PC-9 (cell line): ENCODE results near the gene KIAA0586. TPM values are rescaled to one million over a fixed set of nuclear protein-coding genes. Genes with fewer than 3 reads are reported as not detected.

Experiments
- BruUV-seq: library from RNA; stranded (reverse); fragments of 400-500 nt; replicated peaks from 2 replicates; lab custom pipeline; 2021; lab: Mats Ljungman, UMichigan
- CTCF ChIA-PET: fragments of 300-600 bp; sonication (Branson Sonifier 250); formaldehyde crosslinking; loops from one replicate; lab custom pipeline; 2022; ENCODE audit warnings: antibody characterized with exemption; lab: Charles Lee
- POLR2A ChIA-PET: fragments of 300-600 bp; sonication (Branson Sonifier 250); formaldehyde crosslinking; loops from one replicate; lab custom pipeline; 2022; ENCODE audit warnings: antibody characterized with exemption; ENCODE audit not compliant: unreplicated experiment; lab: Charles Lee
- DNase-seq, 2 experiments: peaks; one replicate each; pipeline versions ENCODE4 v3.0.0 to v3.0.0-alpha.2; 2015 to 2022; ENCODE audit warnings: mixed read lengths in 1 of 2
- H2AFZ ChIP-seq: fragments of 200-600 bp; sonication (generic); 2 replicates; pipeline ENCODE4 v1.8.1; 2017; ENCODE audit warnings: antibody characterized with exemption
- H3F3A ChIP-seq: fragments of 200-600 bp; sonication (generic); 2 replicates; pipeline ENCODE4 v1.8.1; 2017; ENCODE audit warnings: antibody characterized with exemption, mild to moderate bottlenecking, low read depth; ENCODE audit not compliant: insufficient read depth
- H3K27ac ChIP-seq: fragments of 200-600 bp; sonication (generic); 2 replicates; pipeline ENCODE4 v1.6.1; 2016; ENCODE audit warnings: mixed run types
- H3K27me3 ChIP-seq: fragments of 200-600 bp; sonication (generic); 2 replicates; pipeline ENCODE4 v1.6.1; 2016; ENCODE audit warnings: low read depth, mixed run types; ENCODE audit not compliant: insufficient read depth
- H3K36me3 ChIP-seq: fragments of 200-600 bp; sonication (generic); 2 replicates; pipeline ENCODE4 v1.6.1; 2016; ENCODE audit warnings: low read depth, mixed run types
- H3K4me1 ChIP-seq: fragments of 200-600 bp; sonication (generic); replicated peaks from 2 replicates; pipeline ENCODE4 v1.6.1; 2016; ENCODE audit warnings: mixed run types; ENCODE audit not compliant: insufficient read depth
- H3K4me2 ChIP-seq: fragments of 200-600 bp; sonication (generic); 2 replicates; pipeline ENCODE4 v1.6.1; 2017; ENCODE audit warnings: mixed run types
- H3K4me3 ChIP-seq: fragments of 200-600 bp; sonication (generic); 2 replicates; pipeline ENCODE4 v1.6.1; 2016; ENCODE audit warnings: mixed run types
- H3K79me2 ChIP-seq: fragments of 200-600 bp; sonication (generic); 2 replicates; pipeline ENCODE4 v1.6.1; 2017; ENCODE audit warnings: low read depth, mixed run types
- H3K9me2 ChIP-seq: fragments of 200-600 bp; sonication (generic); 2 replicates; pipeline ENCODE4 v1.8.1; 2017; ENCODE audit warnings: mild to moderate bottlenecking; ENCODE audit not compliant: insufficient read depth
- H3K9me3 ChIP-seq: fragments of 200-600 bp; sonication (generic); 2 replicates; pipeline ENCODE4 v1.8.1; 2016; ENCODE audit warnings: low read depth; ENCODE audit not compliant: insufficient read depth
- H4K20me1 ChIP-seq: fragments of 200-600 bp; sonication (generic); 2 replicates; pipeline ENCODE4 v1.8.1; 2017; ENCODE audit not compliant: insufficient read depth
- EZH2 ChIP-seq: fragments of 200-600 bp; sonication (generic); IDR thresholded peaks from 2 replicates; pipeline ENCODE4 v1.8.0; 2017; ENCODE audit warnings: antibody characterized with exemption, low read depth
- intact Hi-C: fragments of 100-400 bp; cut with micrococcal nuclease; formaldehyde crosslinking; loops from one replicate; pipeline ENCODE4 v1.10.0; 2022; ENCODE audit not compliant: unreplicated experiment
- total RNA-seq: library from RNA; stranded (reverse); gene quantifications from 2 replicates; pipeline ENCODE4 v1.2.3, GENCODE V29; 2021
- TF ChIP-seq, protein P1 (sequence below): fragments of 200-600 bp; sonication (generic); conservative IDR thresholded peaks from 2 replicates; pipeline ENCODE4 v1.6.1; 2017; ENCODE audit warnings: mixed run types, antibody characterized with exemption, mild to moderate bottlenecking, moderate library complexity

Gene KIAA0586
- total RNA-seq, 1 experiment from 2014 or later = 20.4 TPM

GRCh38 chr14:58398895-58399294 is 28.6 kb upstream of the KIAA0586 start:
- H3K27ac ChIP-seq = no peak overlapping the region
- no peak for TF ChIP-seq EZH2
- TF ChIP-seq, protein P1, sequence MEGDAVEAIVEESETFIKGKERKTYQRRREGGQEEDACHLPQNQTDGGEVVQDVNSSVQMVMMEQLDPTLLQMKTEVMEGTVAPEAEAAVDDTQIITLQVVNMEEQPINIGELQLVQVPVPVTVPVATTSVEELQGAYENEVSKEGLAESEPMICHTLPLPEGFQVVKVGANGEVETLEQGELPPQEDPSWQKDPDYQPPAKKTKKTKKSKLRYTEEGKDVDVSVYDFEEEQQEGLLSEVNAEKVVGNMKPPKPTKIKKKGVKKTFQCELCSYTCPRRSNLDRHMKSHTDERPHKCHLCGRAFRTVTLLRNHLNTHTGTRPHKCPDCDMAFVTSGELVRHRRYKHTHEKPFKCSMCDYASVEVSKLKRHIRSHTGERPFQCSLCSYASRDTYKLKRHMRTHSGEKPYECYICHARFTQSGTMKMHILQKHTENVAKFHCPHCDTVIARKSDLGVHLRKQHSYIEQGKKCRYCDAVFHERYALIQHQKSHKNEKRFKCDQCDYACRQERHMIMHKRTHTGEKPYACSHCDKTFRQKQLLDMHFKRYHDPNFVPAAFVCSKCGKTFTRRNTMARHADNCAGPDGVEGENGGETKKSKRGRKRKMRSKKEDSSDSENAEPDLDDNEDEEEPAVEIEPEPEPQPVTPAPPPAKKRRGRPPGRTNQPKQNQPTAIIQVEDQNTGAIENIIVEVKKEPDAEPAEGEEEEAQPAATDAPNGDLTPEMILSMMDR = no peak
- no peaks in the 10 kb centered on the region for H3K36me3 ChIP-seq
- intact Hi-C loops = no loop called here
- no peak overlapping the region for H2AFZ ChIP-seq
- H3K4me3 ChIP-seq = no peak overlapping the region
- H3K27me3 ChIP-seq = no peaks in the 10 kb centered on the region
- CTCF ChIA-PET = no interaction called here
- H3K9me2 ChIP-seq = no peaks in the 10 kb centered on the region
- no TSS peak for BruUV-seq
- no peaks in the 10 kb centered on the region for H3K9me3 ChIP-seq
- H3K4me1 ChIP-seq = no peaks in the 10 kb centered on the region
- no peak for DNase-seq
- POLR2A ChIA-PET = no interaction called here
- no peak overlapping the region for H3K4me2 ChIP-seq
- no peaks in the 10 kb centered on the region for H3K79me2 ChIP-seq
- no peaks in the 10 kb centered on the region for H4K20me1 ChIP-seq
- H3F3A ChIP-seq = peaks cover 4% of the 10 kb centered on the region; the same call in 1 of the 2 replicates

- peaks cover 4% of the 10 kb centered on the region; the same call in 1 of the 2 replicates for H3F3A ChIP-seq
- no TSS peak for BruUV-seq
- H3K79me2 ChIP-seq = no peaks in the 10 kb centered on the region
- no peaks in the 10 kb centered on the region for H3K4me1 ChIP-seq
- no peaks in the 10 kb centered on the region for H3K9me3 ChIP-seq
- H4K20me1 ChIP-seq = no peaks in the 10 kb centered on the region
- no peak overlapping the region for H3K27ac ChIP-seq
- H3K4me3 ChIP-seq = no peak overlapping the region
- no peaks in the 10 kb centered on the region for H3K36me3 ChIP-seq
- DNase-seq = no peak
- no peaks in the 10 kb centered on the region for H3K9me2 ChIP-seq
- ChIA-PET CTCF (no interaction called here), POLR2A (no interaction called here)
- no peak overlapping the region for H3K4me2 ChIP-seq
- intact Hi-C loops = no loop called here
- no peak overlapping the region for H2AFZ ChIP-seq
- TF ChIP-seq, protein P1 = no peak
- no peak for TF ChIP-seq EZH2
- no peaks in the 10 kb centered on the region for H3K27me3 ChIP-seq
Observed at GRCh38 chr14:58401587-58401986, 25.9 kb upstream of the KIAA0586 start.

DNA sequence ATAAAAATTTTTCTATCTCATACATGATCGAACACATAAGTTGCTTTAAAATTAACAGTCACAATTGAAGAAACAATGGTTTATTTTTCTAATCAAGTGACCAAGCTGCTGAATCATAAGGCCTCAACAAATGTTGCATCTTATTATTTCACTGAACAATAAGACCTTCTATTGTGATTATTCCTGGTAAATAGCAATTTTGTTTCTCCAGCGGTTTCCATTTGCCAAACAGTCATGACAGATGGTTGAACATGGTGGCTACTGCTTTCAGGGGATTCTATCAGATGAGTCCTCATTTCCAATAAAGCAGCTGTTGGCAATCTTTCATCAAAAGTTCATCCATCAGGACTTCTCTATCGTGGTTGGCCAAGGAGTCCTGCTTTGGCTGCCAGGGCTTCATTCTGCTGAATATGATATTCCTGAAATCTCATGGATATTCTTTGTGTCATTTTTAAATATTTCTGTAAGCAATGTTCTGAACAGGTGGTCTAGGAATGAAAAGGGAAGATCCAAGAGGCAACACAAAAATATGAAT is 18.8 kb upstream of the KIAA0586 start:
- no peaks in the 10 kb centered on the region for H3K27me3 ChIP-seq
- DNase-seq = no peak
- H3K4me2 ChIP-seq = no peak overlapping the region
- H3K9me2 ChIP-seq = no peaks in the 10 kb centered on the region
- ChIA-PET POLR2A (no interaction called here), CTCF (no interaction called here)
- TF ChIP-seq, protein P1 = no peak
- no peak for TF ChIP-seq EZH2
- no peak overlapping the region for H3K27ac ChIP-seq
- no peaks in the 10 kb centered on the region for H3K4me1 ChIP-seq
- intact Hi-C loops = no loop called here
- no peak overlapping the region for H2AFZ ChIP-seq
- H3K79me2 ChIP-seq = no peaks in the 10 kb centered on the region
- H3K4me3 ChIP-seq = no peak overlapping the region
- H3K9me3 ChIP-seq = no peaks in the 10 kb centered on the region
- BruUV-seq = no TSS peak
- H3K36me3 ChIP-seq = peaks cover 23% of the 10 kb centered on the region
- no peaks in the 10 kb centered on the region for H4K20me1 ChIP-seq
- H3F3A ChIP-seq = peaks cover 8% of the 10 kb centered on the region; the same call in 1 of the 2 replicates
